NCI-H2196 treated with DMSO at 0.1 percent for 48 hours (cell line): ENCODE results near the gene MX2.

ENCODE experiments used
- DNase-seq: peaks from one replicate; lab custom pipeline; 2025; ENCODE audit not compliant: unreplicated experiment; lab: John Stamatoyannopoulos, UW

MX2 gene

GRCh38 chr21:41364308-41364707 lies 2.5 kb downstream of the MX2 start:
- no peak for DNase-seq

GRCh38 chr21:41365377-41366107 lies 3.7 kb downstream of the MX2 start:
- no peak for DNase-seq

- DNase-seq = no peak
Observed at GRCh38 chr21:41366522-41367151, 4.8 kb downstream of the MX2 start.

GRCh38 chr21:41367301-41367944 lies 5.6 kb downstream of the MX2 start:
- no peak for DNase-seq

GRCh38 chr21:41367945-41368734 lies 6.3 kb downstream of the MX2 start:
- DNase-seq = no peak

GRCh38 chr21:41368735-41369104 lies 6.9 kb downstream of the MX2 start:
- DNase-seq = no peak

GRCh38 chr21:41369105-41369919 lies 7.5 kb downstream of the MX2 start:
- DNase-seq = no peak

- DNase-seq = no peak
Observed at GRCh38 chr21:41369920-41370839, 8.4 kb downstream of the MX2 start.

- no peak for DNase-seq
Observed at GRCh38 chr21:41370840-41371684, 9.2 kb downstream of the MX2 start.

GRCh38 chr21:41371685-41372030 lies 9.8 kb downstream of the MX2 start:
- no peak for DNase-seq

- DNase-seq = no peak
Observed at GRCh38 chr21:41373253-41373652, 11.4 kb downstream of the MX2 start.

GRCh38 chr21:41373763-41374162 lies 11.9 kb downstream of the MX2 start:
- no peak for DNase-seq

- DNase-seq = no peak
Observed at GRCh38 chr21:41374177-41374712, 12.4 kb downstream of the MX2 start.

GRCh38 chr21:41374867-41375533 lies 13.2 kb downstream of the MX2 start:
- no peak for DNase-seq

GRCh38 chr21:41375875-41376274 lies 14.0 kb downstream of the MX2 start:
- DNase-seq = no peak

GRCh38 chr21:41377715-41378114 lies 15.9 kb downstream of the MX2 start:
- DNase-seq = no peak

GRCh38 chr21:41378849-41379248 lies 17.0 kb downstream of the MX2 start:
- DNase-seq = no peak

- no peak for DNase-seq
Observed at GRCh38 chr21:41379901-41380300, 18.1 kb downstream of the MX2 start.
